GM12873 (cell line): ENCODE results near the gene SSBP3.

Experiments
- CTCF ChIP-seq: IDR thresholded peaks from 2 replicates; pipeline ENCODE4 v1.5.1; 2012; ENCODE audit warnings: low read depth, mild to moderate bottlenecking, moderate library complexity, low read length, control low read depth; ENCODE audit not compliant: insufficient read depth; ENCODE audit errors: missing control alignments

The SSBP3 gene

DNA sequence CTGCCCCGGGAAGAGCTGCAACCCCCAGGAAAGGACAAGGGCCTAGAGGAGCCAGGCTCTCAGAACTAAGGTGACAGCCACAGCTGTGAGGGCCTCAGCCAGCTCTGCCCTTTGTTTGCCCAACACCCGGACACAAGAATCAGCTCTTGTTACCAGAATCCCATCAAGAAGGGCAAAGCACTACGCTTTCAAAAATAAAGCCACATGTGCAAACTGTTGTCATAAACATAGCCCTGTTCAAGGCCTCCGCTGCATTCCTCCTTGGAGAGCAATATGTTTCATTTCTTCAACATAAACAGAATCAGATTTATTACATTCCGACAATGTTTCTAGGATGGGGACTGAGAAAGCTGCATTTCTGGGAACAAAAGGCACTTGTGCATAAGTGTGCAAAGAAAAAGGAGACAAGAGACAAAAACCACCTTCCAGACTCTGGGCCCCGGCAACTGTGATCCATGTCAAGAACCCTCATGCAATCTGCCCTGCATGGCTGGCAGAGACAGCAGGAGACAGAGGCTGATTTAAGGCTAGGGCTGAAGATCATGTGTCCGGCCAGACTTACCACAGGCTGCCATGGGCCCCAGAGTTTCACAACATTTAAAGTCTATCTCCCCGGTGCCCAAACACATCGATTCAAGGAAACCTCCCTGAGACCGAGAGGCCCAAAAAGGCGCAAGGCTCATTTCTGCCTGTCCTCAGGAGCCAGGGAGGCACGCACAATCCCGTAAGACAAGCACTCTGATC, 71.0 kb downstream of the SSBP3 start:
- no peak for TF ChIP-seq CTCF

- no peak for TF ChIP-seq CTCF
Measured at GRCh38 chr1:54332781-54333585, 73.2 kb downstream of the SSBP3 start.

- TF ChIP-seq CTCF = no peak
Measured at GRCh38 chr1:54331843-54332463, 74.2 kb downstream of the SSBP3 start.

- no peak for TF ChIP-seq CTCF
Measured at GRCh38 chr1:54331091-54331772, 75.0 kb downstream of the SSBP3 start.

- TF ChIP-seq CTCF = no peak
Measured at GRCh38 chr1:54329312-54330003, 76.7 kb downstream of the SSBP3 start.

GRCh38 chr1:54328066-54328636, 78.0 kb downstream of the SSBP3 start:
- no peak for TF ChIP-seq CTCF
